ENCODE measurements around the gene LZTS2. TPM values are rescaled to one million over a fixed set of nuclear protein-coding genes. Genes with fewer than 3 reads are reported as not detected.

The LZTS2 gene
- total RNA-seq, 8 experiments from 2014 or later, result 24.4 to 59.7 (median 48.2) TPM

GRCh38 chr10:100996678-100997359 lies 2.8 kb upstream of the LZTS2 start:
- peak in 1 of 8 experiments; percentile 4 for ATAC-seq (replicated peaks in 6 of 8)
- peak overlapping the region; percentile 57 to 81 (median 71) for H3K4me3 ChIP-seq
- WGBS, 10 experiments, result 0 to 63% (median 0%) methylated on average over 2 to 7 of the region's 46 CpGs; no CpG with 5 or more reads in 7 of the 10 experiments
- in situ Hi-C loops (cut with MboI; ENCODE audit: low pct_unique_long_range_greater_than_20kb in 2 of 9, low sequenced_read_pairs in 9 of 9, unreplicated experiment in 9 of 9), result no loop called here
- H3K4me1 ChIP-seq (replicated peaks in 1 of 2), result peaks cover 17 to 28% of the 10 kb centered on the region in 2 donors
- H3K27ac ChIP-seq, result peak overlapping the region; percentile 96 to 99

DNA sequence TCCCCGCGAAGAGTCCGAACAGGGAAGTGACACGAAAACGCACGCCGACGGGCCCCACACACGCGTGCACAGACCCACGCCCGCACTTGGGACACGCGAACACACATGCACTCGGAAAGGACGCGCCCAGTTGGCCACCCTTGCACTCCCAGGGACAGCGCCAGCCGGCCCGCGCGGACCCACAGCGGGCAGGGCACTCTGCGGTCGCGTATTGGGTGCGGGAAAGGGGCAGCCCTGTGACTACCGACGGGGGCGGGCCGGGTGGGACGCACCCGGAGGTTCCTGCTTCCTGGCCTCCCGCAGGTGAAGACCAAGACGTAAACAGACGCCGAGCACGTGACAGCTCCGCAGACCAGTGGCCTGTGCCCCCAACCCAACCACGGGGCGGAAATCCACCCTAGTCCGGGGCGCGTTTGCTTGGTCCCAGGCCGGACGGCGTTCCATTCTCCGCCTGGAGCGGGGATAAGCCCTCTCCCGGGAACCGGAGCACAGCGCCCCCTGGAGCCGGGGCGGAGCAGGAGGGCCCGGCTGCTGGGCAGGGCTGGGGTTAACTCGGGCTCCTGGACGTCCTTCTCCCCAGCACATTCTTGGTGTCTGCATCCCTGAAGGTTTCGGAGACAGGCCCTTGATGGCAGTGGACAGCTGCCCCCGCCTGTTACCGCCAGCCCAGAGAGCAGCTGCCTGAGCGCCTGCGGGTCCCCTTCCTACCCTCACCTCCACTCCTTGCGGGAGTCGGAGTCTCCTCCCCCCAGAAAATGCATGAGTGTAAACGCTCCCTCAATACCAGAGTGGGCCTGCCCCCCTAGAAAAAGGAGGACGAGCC lies 2.0 kb upstream of the LZTS2 start:
- peak in 7 of 8 experiments; percentile 13 to 59 (median 29) for ATAC-seq (replicated peaks in 6 of 8)
- in situ Hi-C loops (cut with MboI; ENCODE audit: low pct_unique_long_range_greater_than_20kb in 2 of 9, low sequenced_read_pairs in 9 of 9, unreplicated experiment in 9 of 9), result no loop called here
- peak overlapping the region; percentile 96 to 99 for H3K27ac ChIP-seq
- peak overlapping the region; percentile 57 to 81 (median 71) for H3K4me3 ChIP-seq
- 0 to 5% (median 2%) methylated on average over 2 to 9 of the region's 66 CpGs; no CpG with 5 or more reads in 7 of the 10 experiments for WGBS, 10 experiments
- H3K4me1 ChIP-seq (replicated peaks in 1 of 2), result peaks cover 20 to 31% of the 10 kb centered on the region in 2 donors

GRCh38 chr10:100998183-100998990 lies 1.2 kb upstream of the LZTS2 start:
- Histone ChIP-seq H3K27ac (peak overlapping the region; percentile 96 to 99), H3K4me1 (replicated peaks in 1 of 2) (peaks cover 20 to 31% of the 10 kb centered on the region in 2 donors), H3K4me3 (peak overlapping the region; percentile 57 to 81 (median 71))
- in situ Hi-C loops (cut with MboI; ENCODE audit: low pct_unique_long_range_greater_than_20kb in 2 of 9, low sequenced_read_pairs in 9 of 9, unreplicated experiment in 9 of 9), result no loop called here
- peak; percentile 10 to 66 (median 58) for ATAC-seq (replicated peaks in 6 of 8)
- 0 to 13% (median 2%) methylated on average over 3 to 9 of the region's 25 CpGs; no CpG with 5 or more reads in 3 of the 10 experiments for WGBS, 10 experiments

DNA sequence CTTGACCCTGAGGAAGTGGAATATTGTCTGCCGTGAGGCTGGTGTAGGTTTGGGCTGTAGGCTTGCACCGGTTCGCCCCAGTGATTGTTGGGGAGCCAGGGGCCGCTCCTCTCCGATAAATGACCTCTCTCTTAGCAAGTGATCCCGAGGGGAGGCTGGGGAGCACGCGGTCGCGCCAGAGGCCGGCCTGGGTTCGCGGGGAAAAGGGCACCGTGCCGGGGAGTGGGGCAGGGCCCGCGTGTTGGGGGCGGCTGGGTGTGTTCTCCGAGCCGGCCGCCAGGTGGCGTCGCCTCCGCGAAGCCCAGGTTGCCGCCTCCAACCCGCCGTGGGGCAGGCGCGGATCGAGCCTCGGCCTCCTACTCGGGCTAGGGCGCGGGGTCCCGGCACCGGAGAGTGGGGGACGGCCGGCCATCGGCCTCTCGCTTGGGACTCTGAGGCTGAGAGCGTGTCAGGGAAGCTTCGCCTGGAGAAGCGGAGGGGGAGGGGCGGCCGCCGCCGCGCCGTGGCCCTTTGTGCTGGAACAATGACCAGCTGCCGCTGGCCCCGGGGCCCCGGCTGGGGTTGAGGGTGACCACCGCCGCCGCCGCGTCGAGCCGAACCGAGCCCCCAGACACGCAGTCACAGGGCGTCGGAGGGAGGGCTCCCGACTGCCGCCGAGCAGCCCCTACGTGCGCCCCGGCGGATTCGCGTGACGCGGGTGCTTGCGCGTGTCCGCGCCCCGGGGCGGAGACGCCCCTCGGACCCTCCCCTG lies 442 bp upstream of the LZTS2 start:
- Histone ChIP-seq H3K27ac (peak overlapping the region; percentile 96 to 99), H3K4me1 (replicated peaks in 1 of 2) (peaks cover 20 to 31% of the 10 kb centered on the region in 2 donors), H3K4me3 (peak overlapping the region; percentile 57 to 81 (median 71))
- in situ Hi-C loops (cut with MboI; ENCODE audit: low pct_unique_long_range_greater_than_20kb in 2 of 9, low sequenced_read_pairs in 9 of 9, unreplicated experiment in 9 of 9), result no loop called here
- 0 to 7% methylated on average over 1 to 3 of the region's 83 CpGs; no CpG with 5 or more reads in 8 of the 10 experiments for WGBS, 10 experiments
- ATAC-seq (replicated peaks in 6 of 8), result peak; percentile 29 to 53 (median 46)

DNA sequence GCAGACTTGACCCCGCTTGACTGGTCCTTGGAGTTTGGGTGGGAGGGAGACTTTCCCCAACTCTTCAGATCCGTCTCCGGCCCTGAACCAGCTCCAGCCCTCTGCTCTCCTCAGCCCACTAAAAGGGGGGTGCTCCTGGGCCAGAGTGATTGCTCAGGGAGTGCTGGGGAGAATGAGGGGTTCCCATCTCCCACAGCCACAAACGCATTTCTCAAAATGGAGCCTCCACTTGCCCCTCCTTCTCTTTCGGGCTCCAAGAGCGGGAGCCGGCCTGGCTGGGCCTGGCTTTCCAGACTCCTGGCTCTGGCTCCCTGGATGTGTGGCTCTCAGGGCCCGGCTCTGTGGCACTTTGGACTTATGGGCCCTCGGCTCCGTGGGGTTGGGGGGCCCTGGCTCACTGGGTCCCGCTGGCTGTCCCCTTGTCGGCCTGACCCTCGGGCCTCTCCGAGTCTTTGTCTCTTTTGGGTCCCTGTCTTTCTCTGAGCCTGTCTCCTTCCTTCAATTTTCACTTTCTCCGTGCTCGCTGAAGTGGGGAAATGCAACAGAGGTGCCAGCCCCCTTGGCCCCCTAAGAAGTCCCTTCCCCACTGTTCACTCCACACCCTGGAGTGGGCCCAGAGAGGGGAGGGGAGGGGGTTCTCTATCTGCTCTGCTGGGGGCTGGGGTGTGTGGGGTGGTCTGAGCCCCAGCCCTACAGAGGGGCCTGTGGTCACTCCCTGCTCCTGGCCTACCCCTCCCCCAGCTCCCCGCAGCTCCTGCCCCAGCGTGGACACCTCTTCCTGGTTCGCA lies 713 bp downstream of the LZTS2 start:
- no peak for ATAC-seq (replicated peaks in 6 of 8)
- WGBS, 10 experiments, result 0 to 20% (median 8%) methylated on average over 1 to 4 of the region's 19 CpGs; no CpG with 5 or more reads in 6 of the 10 experiments
- Histone ChIP-seq H3K4me1 (replicated peaks in 1 of 2) (peaks cover 20 to 31% of the 10 kb centered on the region in 2 donors), H3K27ac (peak overlapping the region; percentile 96 to 99), H3K4me3 (peak overlapping the region; percentile 57 to 81 (median 71))
- in situ Hi-C loops (cut with MboI; ENCODE audit: low pct_unique_long_range_greater_than_20kb in 2 of 9, low sequenced_read_pairs in 9 of 9, unreplicated experiment in 9 of 9), result no loop called here

- ATAC-seq (replicated peaks in 6 of 8), result peak in 7 of 8 experiments; percentile 3 to 37 (median 12)
- in situ Hi-C loops (cut with MboI; ENCODE audit: low pct_unique_long_range_greater_than_20kb in 2 of 9, low sequenced_read_pairs in 9 of 9, unreplicated experiment in 9 of 9), result no loop called here
- H3K27ac ChIP-seq, result peak overlapping the region; percentile 96 to 99
- peak overlapping the region; percentile 57 to 81 (median 71) for H3K4me3 ChIP-seq
- H3K4me1 ChIP-seq (replicated peaks in 1 of 2), result peaks cover 20 to 31% of the 10 kb centered on the region in 2 donors
- WGBS, 10 experiments, result 0 to 40% (median 30%) methylated on average over 1 to 8 of the region's 12 CpGs; no CpG with 5 or more reads in 3 of the 10 experiments
These were observed 1.5 kb downstream of the LZTS2 start for GRCh38 chr10:101000915-101001658.

GRCh38 chr10:101001659-101002035 lies 2.0 kb downstream of the LZTS2 start:
- in situ Hi-C loops (cut with MboI; ENCODE audit: low pct_unique_long_range_greater_than_20kb in 2 of 9, low sequenced_read_pairs in 9 of 9, unreplicated experiment in 9 of 9), result no loop called here
- Histone ChIP-seq H3K4me1 (replicated peaks in 1 of 2) (peaks cover 17 to 28% of the 10 kb centered on the region in 2 donors), H3K4me3 (peak overlapping the region; percentile 3 to 81 (median 71)), H3K27ac (peak overlapping the region; percentile 2 to 96)
- ATAC-seq (replicated peaks in 6 of 8), result no peak
- WGBS, 10 experiments, result 0 to 90% (median 80%) methylated on average over 1 to 4 of the region's 5 CpGs; no CpG with 5 or more reads in 5 of the 10 experiments

DNA sequence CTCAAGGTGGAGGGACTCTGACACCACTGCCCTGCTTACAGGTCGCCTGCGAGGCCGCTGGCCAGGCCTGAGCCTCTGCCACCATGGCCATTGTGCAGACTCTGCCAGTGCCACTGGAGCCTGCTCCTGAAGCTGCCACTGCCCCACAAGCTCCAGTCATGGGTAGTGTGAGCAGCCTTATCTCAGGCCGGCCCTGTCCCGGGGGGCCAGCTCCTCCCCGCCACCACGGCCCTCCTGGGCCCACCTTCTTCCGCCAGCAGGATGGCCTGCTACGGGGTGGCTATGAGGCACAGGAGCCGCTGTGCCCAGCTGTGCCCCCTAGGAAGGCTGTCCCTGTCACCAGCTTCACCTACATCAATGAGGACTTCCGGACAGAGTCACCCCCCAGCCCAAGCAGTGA lies 2.8 kb downstream of the LZTS2 start:
- no peak for ATAC-seq (replicated peaks in 6 of 8)
- no peak overlapping the region for H3K4me3 ChIP-seq
- WGBS, 10 experiments, result 94 to 96% methylated on average over 3 to 5 of the region's 11 CpGs; no CpG with 5 or more reads in 8 of the 10 experiments
- H3K27ac ChIP-seq, result no peak overlapping the region
- peaks cover 17 to 28% of the 10 kb centered on the region in 2 donors for H3K4me1 ChIP-seq (replicated peaks in 1 of 2)
- in situ Hi-C loops (cut with MboI; ENCODE audit: low pct_unique_long_range_greater_than_20kb in 2 of 9, low sequenced_read_pairs in 9 of 9, unreplicated experiment in 9 of 9), result no loop called here

DNA sequence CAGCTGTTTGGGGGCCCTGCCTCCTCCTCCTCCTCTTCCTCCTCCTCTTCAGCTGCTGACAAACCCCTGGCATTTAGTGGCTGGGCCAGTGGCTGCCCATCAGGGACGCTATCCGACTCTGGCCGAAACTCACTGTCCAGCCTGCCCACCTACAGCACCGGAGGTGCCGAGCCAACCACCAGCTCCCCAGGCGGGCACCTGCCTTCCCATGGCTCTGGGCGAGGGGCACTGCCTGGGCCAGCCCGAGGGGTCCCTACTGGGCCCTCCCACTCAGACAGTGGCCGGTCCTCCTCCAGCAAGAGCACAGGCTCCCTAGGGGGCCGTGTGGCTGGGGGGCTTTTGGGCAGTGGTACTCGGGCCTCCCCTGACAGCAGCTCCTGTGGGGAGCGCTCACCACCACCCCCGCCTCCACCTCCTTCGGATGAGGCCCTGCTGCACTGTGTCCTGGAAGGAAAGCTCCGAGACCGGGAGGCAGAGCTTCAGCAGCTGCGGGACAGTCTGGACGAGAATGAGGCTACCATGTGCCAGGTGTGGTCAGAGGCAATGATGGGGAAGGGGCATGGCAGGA lies 4.1 kb downstream of the LZTS2 start:
- H3K27ac ChIP-seq, result no peak overlapping the region
- WGBS, 10 experiments, result 100% methylated on average over 3 of the region's 18 CpGs; no CpG with 5 or more reads in 9 of the 10 experiments
- no peak for ATAC-seq (replicated peaks in 6 of 8)
- H3K4me1 ChIP-seq (replicated peaks in 1 of 2), result peaks cover 24 to 26% of the 10 kb centered on the region in 2 donors
- no peak overlapping the region for H3K4me3 ChIP-seq
- in situ Hi-C loops (cut with MboI; ENCODE audit: low pct_unique_long_range_greater_than_20kb in 2 of 9, low sequenced_read_pairs in 9 of 9, unreplicated experiment in 9 of 9), result no loop called here

- WGBS, 10 experiments, result 67 to 97% (median 90%) methylated on average over 1 to 12 of the region's 23 CpGs; no CpG with 5 or more reads in 4 of the 10 experiments
These were observed 5.8 kb downstream of the LZTS2 start for GRCh38 chr10:101005361-101005760.

More at GRCh38 chr10:101005361-101005760, 5.8 kb downstream of the LZTS2 start:
- in situ Hi-C loops (cut with MboI; ENCODE audit: low pct_unique_long_range_greater_than_20kb in 2 of 9, low sequenced_read_pairs in 9 of 9, unreplicated experiment in 9 of 9), result no loop called here
- Histone ChIP-seq H3K4me3 (no peak overlapping the region), H3K27ac (no peak overlapping the region), H3K4me1 (replicated peaks in 1 of 2) (peaks cover 25 to 30% of the 10 kb centered on the region in 2 donors)
- ATAC-seq (replicated peaks in 6 of 8), result no peak
